ENCODE data around the gene KIF16B. TPM values are rescaled to one million over a fixed set of nuclear protein-coding genes. Genes with fewer than 3 reads are reported as not detected.

The KIF16B gene
- total and polyA plus RNA-seq, 2 of the 8 experiments (the other 6 are each of a cell fraction or from before 2014, with no cell fraction given) = 3.0 to 9.2 TPM

GRCh38 chr20:16589623-16590022 lies 16.4 kb upstream of the KIF16B start:
- H3K4me1 ChIP-seq (replicated peaks in 1 of 4; ENCODE audit: control insufficient read depth in 3 of 4, insufficient read depth in 4 of 4, low read length in 3 of 4) = no peaks in the 10 kb centered on the region; a peak in 3 of 7 replicates
- TF ChIP-seq MAFK (IDR thresholded peaks at IDR 0.05; ENCODE audit: low read depth, low read length) (no peak), RFX5 (IDR thresholded peaks at IDR 0.05; ENCODE audit: borderline replicate concordance, low read depth, low read length) (no peak), JUND (IDR thresholded peaks at IDR 0.05; ENCODE audit: low read length) (no peak), FOSL1 (IDR thresholded peaks at IDR 0.05; ENCODE audit: insufficient read depth, low read depth, low read length) (no peak), KDM1A (IDR thresholded peaks at IDR 0.05; ENCODE audit: borderline replicate concordance, low read length) (no peak), E2F6 (IDR thresholded peaks at IDR 0.05) (no peak), EZH2 (IDR thresholded peaks at IDR 0.05; ENCODE audit: low read depth, low read length, severe bottlenecking) (no peak), TEAD4 (IDR thresholded peaks at IDR 0.05; ENCODE audit: low read depth, low read length) (no peak), BACH1 (IDR thresholded peaks at IDR 0.05; ENCODE audit: low read length) (no peak), BRCA1 (IDR thresholded peaks at IDR 0.05; ENCODE audit: low read depth, low read length) (no peak), GTF2F1 (IDR thresholded peaks at IDR 0.05; ENCODE audit: borderline replicate concordance, low read depth, low read length) (no peak), CHD2 (IDR thresholded peaks at IDR 0.05; ENCODE audit: low read length) (no peak), RBBP5 (IDR thresholded peaks at IDR 0.05; ENCODE audit: borderline replicate concordance, low read depth, low read length) (no peak)

More at GRCh38 chr20:16589623-16590022, 16.4 kb upstream of the KIF16B start:
- Histone ChIP-seq H3K4ac (replicated peaks; ENCODE audit: insufficient read length, low read depth, low read length) (no peak overlapping the region), H3K9me3 (ENCODE audit: insufficient read depth in 2 of 2, low read depth in 1 of 2, low read length in 1 of 2) (no peaks in the 10 kb centered on the region), H2AFZ (ENCODE audit: low read length) (0 out of 2 replicates have a peak overlapping the region, but pooled peaks have one; percentile 12), H3K27me3 (replicated peaks in 1 of 4; ENCODE audit: control insufficient read depth in 3 of 4, extremely low read depth in 1 of 4, insufficient read depth in 3 of 4, low read length in 3 of 4) (no peaks in the 10 kb centered on the region), H3K18ac (ENCODE audit: extremely low read depth, low read length) (no peak overlapping the region), H2AK5ac (ENCODE audit: low read depth, low read length) (no peak overlapping the region), H2BK20ac (ENCODE audit: low read length) (no peak overlapping the region), H2BK5ac (ENCODE audit: low read depth, low read length) (no peak overlapping the region), H3K4me2 (ENCODE audit: insufficient read depth in 1 of 2, low read depth in 2 of 2, low read length in 2 of 2) (no peak overlapping the region), H3K14ac (ENCODE audit: insufficient read length) (no peak overlapping the region), H2BK12ac (ENCODE audit: low read depth, low read length) (no peak overlapping the region), H3K36me3 (ENCODE audit: control insufficient read depth in 2 of 4, insufficient read depth in 4 of 4, low read length in 3 of 4) (no peaks in the 10 kb centered on the region), H3K23ac (ENCODE audit: insufficient read length) (no peak overlapping the region), H3K9ac (replicated peaks in 1 of 4; ENCODE audit: extremely low read depth in 1 of 4, low read depth in 3 of 4, low read length in 3 of 4) (no peak overlapping the region), H2BK15ac (ENCODE audit: low read length) (no peak overlapping the region), H3K56ac (replicated peaks; ENCODE audit: insufficient read length, low read depth, low read length) (no peak overlapping the region), H3K4me3 (ENCODE audit: extremely low read depth in 1 of 4, insufficient read depth in 2 of 4, low read depth in 3 of 4, low read length in 4 of 4) (no peak overlapping the region), H3K79me2 (ENCODE audit: control insufficient read depth in 1 of 2, insufficient read depth in 2 of 2, low read length in 2 of 2) (no peaks in the 10 kb centered on the region), H4K5ac (ENCODE audit: insufficient read length, low read depth, low read length) (no peak overlapping the region), H3K79me1 (ENCODE audit: low read depth, low read length) (no peaks in the 10 kb centered on the region), H4K91ac (replicated peaks; ENCODE audit: insufficient read length, low read length) (no peak overlapping the region), H4K8ac (ENCODE audit: extremely low read depth, insufficient read depth, low read length) (no peak overlapping the region), H2BK120ac (replicated peaks; ENCODE audit: low read depth, low read length) (no peak overlapping the region), H3K27ac (ENCODE audit: low read depth, low read length) (no peak overlapping the region), H3K23me2 (ENCODE audit: low read depth, low read length) (no peaks in the 10 kb centered on the region), H4K20me1 (replicated peaks in 1 of 2; ENCODE audit: control insufficient read depth in 1 of 2, insufficient read depth in 2 of 2, low read length in 2 of 2) (no peaks in the 10 kb centered on the region)
- FAIRE-seq (no peak), DNase-seq (ENCODE audit: low read depth in 1 of 2, low spot score in 2 of 2) (no peak)
- POLR2A ChIA-PET (ENCODE audit: partially characterized antibody) = no interaction called here
- CTCF ChIA-PET (ENCODE audit: partially characterized antibody) = interaction anchor here (0.7 kb wide), 1 partner anchor 116 kb away, joined by 4 read pairs; no protein-coding TSS in a partner anchor
- 82% methylated on average over 9 of the region's 9 CpGs; no CpG with 5 or more reads in 1 of the 2 experiments for WGBS, 2 experiments (ENCODE audit: extremely low coverage in 1 of 2, insufficient coverage in 1 of 2, insufficient read length in 1 of 2, insufficient replicate concordance in 2 of 2, low coverage in 1 of 2, low lambda C conversion rate in 2 of 2, missing lambda C conversion rate in 1 of 2)

All from H1 (cell line).